ENCODE results near the gene SPTLC3. TPM values are rescaled to one million over a fixed set of nuclear protein-coding genes. Genes with fewer than 3 reads are reported as not detected.

SPTLC3 gene
- polyA plus RNA-seq, 3 donors, result 0.01 TPM; not detected in 2

DNA sequence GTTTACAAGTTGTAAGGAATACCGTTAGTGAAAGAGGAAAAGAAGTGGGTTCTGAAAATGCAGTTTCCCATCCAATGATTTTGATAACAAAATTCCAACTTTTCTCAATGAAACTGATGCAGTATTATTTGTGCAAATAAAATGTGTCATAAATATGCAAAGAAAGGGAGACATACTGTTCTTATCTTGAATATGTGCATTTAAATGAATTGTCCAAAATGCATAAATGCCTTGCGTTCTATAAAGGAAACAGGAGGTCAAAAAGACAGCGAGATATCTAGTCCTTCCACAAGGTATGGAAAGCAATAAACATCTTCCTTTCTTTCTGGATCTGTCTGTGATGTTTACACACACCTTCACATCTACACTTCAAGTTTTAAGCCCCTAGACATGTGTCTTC is 157.7 kb downstream of the SPTLC3 start:
- H3K4me1 ChIP-seq (ENCODE audit: control insufficient read depth in 1 of 2, insufficient read depth in 2 of 2, low read length in 2 of 2), result no peaks in the 10 kb centered on the region
- H3K9ac ChIP-seq (ENCODE audit: insufficient read depth, low read length, poor library complexity, severe bottlenecking), result no peak overlapping the region
- Mint-ChIP-seq H3K27ac (no peak overlapping the region), H3K4me1 (no peaks in the 10 kb centered on the region), H3K9me3 (peaks cover 0 to 3% (median 0%) of the 10 kb centered on the region in 7 donors), H3K4me3 (no peak overlapping the region), H3K27me3 (ENCODE audit: low read depth in 3 of 3) (peaks cover 0 to 2% (median 0%) of the 10 kb centered on the region in 3 donors), H3K36me3 (no peaks in the 10 kb centered on the region)
- H3K27ac ChIP-seq (ENCODE audit: low read depth in 1 of 2, low read length in 2 of 2), result no peak overlapping the region
- no peaks in the 10 kb centered on the region for H3K27me3 ChIP-seq (ENCODE audit: control insufficient read depth in 2 of 2, insufficient read depth in 2 of 2, low read length in 2 of 2)
- H3K9me3 ChIP-seq (replicated peaks in 1 of 2; ENCODE audit: control insufficient read depth in 1 of 2, insufficient read depth in 1 of 2, low read length in 2 of 2), result peaks cover 0 to 3% of the 10 kb centered on the region in 2 donors
- H2AFZ ChIP-seq (ENCODE audit: insufficient read depth, low read depth, low read length, poor library complexity, severe bottlenecking), result no peak overlapping the region
- no peak for DNase-seq
- no peak overlapping the region for H3K4me2 ChIP-seq (replicated peaks; ENCODE audit: extremely low read depth, low read length, poor library complexity, severe bottlenecking)
- intact Hi-C loops (cut with micrococcal nuclease), result no loop called here
- TF ChIP-seq, protein P1, sequence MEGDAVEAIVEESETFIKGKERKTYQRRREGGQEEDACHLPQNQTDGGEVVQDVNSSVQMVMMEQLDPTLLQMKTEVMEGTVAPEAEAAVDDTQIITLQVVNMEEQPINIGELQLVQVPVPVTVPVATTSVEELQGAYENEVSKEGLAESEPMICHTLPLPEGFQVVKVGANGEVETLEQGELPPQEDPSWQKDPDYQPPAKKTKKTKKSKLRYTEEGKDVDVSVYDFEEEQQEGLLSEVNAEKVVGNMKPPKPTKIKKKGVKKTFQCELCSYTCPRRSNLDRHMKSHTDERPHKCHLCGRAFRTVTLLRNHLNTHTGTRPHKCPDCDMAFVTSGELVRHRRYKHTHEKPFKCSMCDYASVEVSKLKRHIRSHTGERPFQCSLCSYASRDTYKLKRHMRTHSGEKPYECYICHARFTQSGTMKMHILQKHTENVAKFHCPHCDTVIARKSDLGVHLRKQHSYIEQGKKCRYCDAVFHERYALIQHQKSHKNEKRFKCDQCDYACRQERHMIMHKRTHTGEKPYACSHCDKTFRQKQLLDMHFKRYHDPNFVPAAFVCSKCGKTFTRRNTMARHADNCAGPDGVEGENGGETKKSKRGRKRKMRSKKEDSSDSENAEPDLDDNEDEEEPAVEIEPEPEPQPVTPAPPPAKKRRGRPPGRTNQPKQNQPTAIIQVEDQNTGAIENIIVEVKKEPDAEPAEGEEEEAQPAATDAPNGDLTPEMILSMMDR (IDR thresholded peaks at IDR 0.05), result no peak
- no peaks in the 10 kb centered on the region for H4K20me1 ChIP-seq (ENCODE audit: insufficient read depth, low read length)
- no peaks in the 10 kb centered on the region for H3K36me3 ChIP-seq (replicated peaks in 1 of 2; ENCODE audit: control insufficient read depth in 1 of 2, insufficient read depth in 2 of 2, low read length in 2 of 2)
- no peak overlapping the region for H3K4me3 ChIP-seq (replicated peaks in 1 of 3; ENCODE audit: low read depth in 2 of 3, low read length in 3 of 3)
- no peaks in the 10 kb centered on the region for H3K79me2 ChIP-seq (ENCODE audit: insufficient read depth, low read length)
- no CpG with 5 or more reads among the region's 3 CpGs for WGBS (ENCODE audit: insufficient coverage)

DNA sequence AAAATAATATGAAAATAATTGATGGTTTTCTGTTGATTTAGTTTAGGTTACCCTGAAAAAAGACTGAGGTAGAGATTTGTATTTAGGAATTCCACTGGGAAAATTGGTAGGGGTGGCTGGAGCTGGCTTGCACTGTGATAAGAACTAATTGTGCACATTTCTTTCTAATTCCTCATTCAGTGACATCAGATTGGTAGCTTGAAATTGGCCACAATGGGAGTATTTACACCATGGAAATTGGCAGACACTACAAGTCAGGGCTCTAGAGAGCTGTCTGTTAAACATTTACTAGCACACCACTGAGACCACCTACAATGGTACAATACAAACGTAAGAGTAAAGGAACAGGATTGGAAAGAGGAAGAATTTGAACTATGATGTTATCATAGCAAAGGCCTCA is 160.3 kb downstream of the SPTLC3 start:
- Mint-ChIP-seq H3K36me3 (no peaks in the 10 kb centered on the region), H3K9me3 (peaks cover 0 to 6% (median 2%) of the 10 kb centered on the region in 7 donors), H3K27me3 (ENCODE audit: low read depth in 3 of 3) (no peaks in the 10 kb centered on the region), H3K27ac (no peak overlapping the region), H3K4me1 (no peaks in the 10 kb centered on the region), H3K4me3 (no peak overlapping the region)
- Histone ChIP-seq H3K27me3 (ENCODE audit: control insufficient read depth in 2 of 2, insufficient read depth in 2 of 2, low read length in 2 of 2) (no peaks in the 10 kb centered on the region), H3K4me3 (replicated peaks in 1 of 3; ENCODE audit: low read depth in 2 of 3, low read length in 3 of 3) (no peak overlapping the region), H3K4me1 (ENCODE audit: control insufficient read depth in 1 of 2, insufficient read depth in 2 of 2, low read length in 2 of 2) (no peaks in the 10 kb centered on the region), H3K4me2 (replicated peaks; ENCODE audit: extremely low read depth, low read length, poor library complexity, severe bottlenecking) (no peak overlapping the region), H3K79me2 (ENCODE audit: insufficient read depth, low read length) (no peaks in the 10 kb centered on the region), H4K20me1 (ENCODE audit: insufficient read depth, low read length) (no peaks in the 10 kb centered on the region), H2AFZ (ENCODE audit: insufficient read depth, low read depth, low read length, poor library complexity, severe bottlenecking) (no peak overlapping the region), H3K9me3 (replicated peaks in 1 of 2; ENCODE audit: control insufficient read depth in 1 of 2, insufficient read depth in 1 of 2, low read length in 2 of 2) (peaks cover 0 to 6% of the 10 kb centered on the region in 2 donors), H3K36me3 (replicated peaks in 1 of 2; ENCODE audit: control insufficient read depth in 1 of 2, insufficient read depth in 2 of 2, low read length in 2 of 2) (no peaks in the 10 kb centered on the region), H3K9ac (ENCODE audit: insufficient read depth, low read length, poor library complexity, severe bottlenecking) (no peak overlapping the region), H3K27ac (ENCODE audit: low read depth in 1 of 2, low read length in 2 of 2) (no peak overlapping the region)
- TF ChIP-seq, protein P1 (IDR thresholded peaks at IDR 0.05), result no peak
- intact Hi-C loops (cut with micrococcal nuclease), result no loop called here
- WGBS (ENCODE audit: insufficient coverage), result no CpG with 5 or more reads among the region's 1 CpG
- no peak for DNase-seq

Measured in CD14-positive monocyte (primary cell).